ENCODE measurements around the gene PKN1.

DNA sequence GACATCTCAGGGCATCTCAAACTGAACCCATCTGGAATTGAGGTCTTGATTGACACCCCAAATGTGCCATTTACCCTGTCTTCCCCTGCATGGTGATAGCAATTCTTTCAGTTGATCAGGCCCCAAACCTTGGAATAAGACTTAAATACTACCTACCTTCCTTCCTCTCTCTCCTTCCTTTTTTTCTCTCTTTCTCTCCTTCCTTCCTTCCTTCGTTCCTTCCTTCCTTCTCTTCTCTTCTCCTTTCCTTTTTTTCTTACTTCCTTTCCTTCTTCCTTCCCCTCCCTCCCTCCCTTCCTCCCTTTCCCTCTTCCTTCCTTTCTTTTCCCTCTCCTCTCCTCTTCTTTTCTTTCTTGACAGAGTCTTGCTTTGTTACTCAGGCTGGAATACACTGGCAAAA, 70.2 kb downstream of the PKN1 start:
- TF ChIP-seq, protein P1, sequence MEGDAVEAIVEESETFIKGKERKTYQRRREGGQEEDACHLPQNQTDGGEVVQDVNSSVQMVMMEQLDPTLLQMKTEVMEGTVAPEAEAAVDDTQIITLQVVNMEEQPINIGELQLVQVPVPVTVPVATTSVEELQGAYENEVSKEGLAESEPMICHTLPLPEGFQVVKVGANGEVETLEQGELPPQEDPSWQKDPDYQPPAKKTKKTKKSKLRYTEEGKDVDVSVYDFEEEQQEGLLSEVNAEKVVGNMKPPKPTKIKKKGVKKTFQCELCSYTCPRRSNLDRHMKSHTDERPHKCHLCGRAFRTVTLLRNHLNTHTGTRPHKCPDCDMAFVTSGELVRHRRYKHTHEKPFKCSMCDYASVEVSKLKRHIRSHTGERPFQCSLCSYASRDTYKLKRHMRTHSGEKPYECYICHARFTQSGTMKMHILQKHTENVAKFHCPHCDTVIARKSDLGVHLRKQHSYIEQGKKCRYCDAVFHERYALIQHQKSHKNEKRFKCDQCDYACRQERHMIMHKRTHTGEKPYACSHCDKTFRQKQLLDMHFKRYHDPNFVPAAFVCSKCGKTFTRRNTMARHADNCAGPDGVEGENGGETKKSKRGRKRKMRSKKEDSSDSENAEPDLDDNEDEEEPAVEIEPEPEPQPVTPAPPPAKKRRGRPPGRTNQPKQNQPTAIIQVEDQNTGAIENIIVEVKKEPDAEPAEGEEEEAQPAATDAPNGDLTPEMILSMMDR (IDR thresholded peaks at IDR 0.05): no peak
- TF ChIP-seq EZH2 (IDR thresholded peaks at IDR 0.05; ENCODE audit: borderline replicate concordance, insufficient read depth, low read depth, low read length, poor library complexity, severe bottlenecking): no peak

All from B cell (primary cell).